Measurements from ENCODE around the gene NMNAT2. TPM values are rescaled to one million over a fixed set of nuclear protein-coding genes. Genes with fewer than 3 reads are reported as not detected.

Gene NMNAT2
- total RNA-seq, 1 donor from 2014 or later: 2.6 TPM

DNA sequence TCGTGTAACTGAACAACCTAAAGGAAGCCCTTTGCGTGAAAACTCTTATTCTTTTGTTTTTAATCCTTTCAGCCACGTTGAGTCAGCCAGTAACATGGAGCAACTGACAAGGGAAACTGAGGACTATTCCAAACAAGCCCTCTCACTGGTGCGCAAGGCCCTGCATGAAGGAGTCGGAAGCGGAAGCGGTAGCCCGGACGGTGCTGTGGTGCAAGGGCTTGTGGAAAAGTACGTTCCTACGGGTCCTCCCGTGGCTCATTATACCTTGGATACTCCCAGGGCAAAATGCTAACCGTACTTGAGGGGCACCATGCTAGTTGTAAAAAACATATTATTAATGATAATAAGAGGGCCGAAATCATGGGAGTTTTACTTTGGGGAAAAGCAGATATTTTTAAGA, 182.7 kb downstream of the NMNAT2 start:
- no peak for DNase-seq (ENCODE audit: low spot score)
- no peak for ATAC-seq
- intact Hi-C loops (cut with DNase I): loop anchor here (10.0 kb wide), 1 partner anchor 281 kb away; the partner anchor contains the start of gene SHCBP1L

DNA sequence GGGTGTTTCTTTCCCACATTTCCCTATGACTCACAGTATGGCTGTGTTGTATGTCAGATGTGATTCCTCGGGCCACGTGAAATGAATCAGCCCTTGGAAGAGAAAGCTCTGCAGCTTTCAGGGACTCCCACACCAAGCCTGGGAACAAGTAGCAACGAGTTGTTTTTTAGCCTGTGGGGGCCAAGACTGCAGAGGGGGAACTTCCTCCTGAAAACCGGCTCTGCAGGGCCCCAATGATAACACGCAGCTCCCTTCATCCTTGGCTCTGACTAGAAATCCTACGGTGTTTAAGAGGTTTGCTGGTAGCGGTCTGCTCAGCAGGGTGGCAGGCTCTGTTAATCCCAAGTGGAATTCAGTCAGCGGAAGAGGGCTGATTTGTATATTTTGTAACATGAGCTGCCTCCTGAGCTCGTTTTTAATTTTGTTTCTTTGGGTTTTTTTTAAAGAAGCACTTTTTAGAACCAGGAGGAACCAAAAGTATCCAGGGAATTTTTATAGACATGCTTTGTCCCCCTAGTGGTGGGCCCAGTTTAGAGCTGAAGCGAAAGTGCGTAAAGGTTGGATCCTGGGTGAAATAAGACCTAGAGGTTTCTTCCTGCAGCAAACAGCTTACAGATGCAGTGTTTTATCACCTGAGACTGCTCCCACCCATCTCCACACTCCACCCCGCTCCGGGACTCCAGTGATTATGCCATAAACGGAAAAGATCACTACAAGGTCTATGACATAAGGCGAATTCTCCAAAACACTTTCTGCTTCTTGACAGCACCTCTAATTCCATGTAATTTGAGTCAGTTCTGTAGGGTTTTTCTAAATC, 183.3 kb downstream of the NMNAT2 start:
- DNase-seq (ENCODE audit: low spot score) (peak; percentile 75), ATAC-seq (peak; percentile 93)
- intact Hi-C loops (cut with DNase I): loop anchor here (10.0 kb wide), 1 partner anchor 280 kb away; the partner anchor contains the start of gene SHCBP1L

DNA sequence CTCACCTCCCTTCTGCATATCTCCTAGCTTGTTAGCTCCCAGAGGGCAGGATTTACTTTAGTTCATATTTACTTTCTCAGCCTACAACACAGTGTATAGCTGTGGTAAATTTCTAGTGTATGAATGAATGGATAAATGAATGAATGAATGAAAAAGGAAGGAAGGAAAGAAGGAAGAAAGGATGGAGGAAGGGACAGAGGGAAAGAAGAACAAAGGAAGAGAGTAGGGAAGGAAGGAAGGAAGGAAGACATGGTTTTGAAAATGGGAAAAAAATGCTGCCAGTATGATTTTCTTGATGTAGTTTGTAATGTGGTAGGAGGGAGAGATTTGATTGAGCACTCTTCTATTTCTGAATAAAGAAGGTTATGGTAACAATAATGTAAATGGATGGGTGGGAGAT, 185.1 kb downstream of the NMNAT2 start:
- no peak for ATAC-seq
- intact Hi-C loops (cut with DNase I): loop anchor here (10.0 kb wide), 1 partner anchor 278 kb away; the partner anchor contains the start of gene SHCBP1L

GRCh38 chr1:183231545-183231944, 186.6 kb downstream of the NMNAT2 start:
- intact Hi-C loops (cut with DNase I): loop anchor here (10.0 kb wide), 1 partner anchor 277 kb away; the partner anchor contains the start of gene SHCBP1L
- DNase-seq (ENCODE audit: low spot score) (no peak), ATAC-seq (no peak)

More for the DNA sequence above, 185.1 kb downstream of the NMNAT2 start:
- DNase-seq (ENCODE audit: low spot score): no peak

- intact Hi-C loops (cut with DNase I): loop anchor here (10.0 kb wide), 1 partner anchor 276 kb away; the partner anchor contains the start of gene SHCBP1L
- ATAC-seq (no peak), DNase-seq (ENCODE audit: low spot score) (no peak)
These were observed 187.8 kb downstream of the NMNAT2 start for GRCh38 chr1:183230413-183230812.

- intact Hi-C loops (cut with DNase I): no loop called here
These were observed 189.6 kb downstream of the NMNAT2 start for GRCh38 chr1:183228347-183229220.

GRCh38 chr1:183227422-183228346, 190.5 kb downstream of the NMNAT2 start:
- DNase-seq (ENCODE audit: low spot score) (peak; percentile 64), ATAC-seq (peak; percentile 66)

More at GRCh38 chr1:183228347-183229220, 189.6 kb downstream of the NMNAT2 start:
- no peak for ATAC-seq
- DNase-seq (ENCODE audit: low spot score): no peak

GRCh38 chr1:183226963-183227362, 191.2 kb downstream of the NMNAT2 start:
- intact Hi-C loops (cut with DNase I): no loop called here
- no peak for ATAC-seq
- DNase-seq (ENCODE audit: low spot score): no peak

More at GRCh38 chr1:183227422-183228346, 190.5 kb downstream of the NMNAT2 start:
- intact Hi-C loops (cut with DNase I): no loop called here

GRCh38 chr1:183226361-183226760, 191.8 kb downstream of the NMNAT2 start:
- ATAC-seq (no peak), DNase-seq (ENCODE audit: low spot score) (no peak)
- intact Hi-C loops (cut with DNase I): no loop called here

DNA sequence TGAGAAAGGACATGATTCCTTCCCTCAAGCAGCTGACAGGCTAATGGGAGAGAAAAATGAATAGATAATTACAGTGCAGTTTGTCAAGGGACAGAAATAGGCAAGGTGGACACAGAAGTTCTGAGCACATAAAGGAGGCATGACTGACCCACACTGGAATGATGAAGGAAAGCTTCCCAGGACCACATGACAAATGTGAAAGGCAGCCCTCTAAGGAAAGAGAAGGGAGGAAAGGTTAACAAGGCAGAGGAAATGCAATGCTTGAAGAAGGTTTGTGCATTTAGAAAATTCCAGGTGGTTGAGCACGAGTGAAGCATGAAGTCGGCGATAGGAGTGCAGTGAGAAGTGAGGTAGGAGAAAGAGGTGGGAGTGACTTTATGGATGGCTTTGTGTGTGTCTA, 194.7 kb downstream of the NMNAT2 start:
- DNase-seq (ENCODE audit: low spot score) (no peak), ATAC-seq (no peak)
- intact Hi-C loops (cut with DNase I): no loop called here

DNA sequence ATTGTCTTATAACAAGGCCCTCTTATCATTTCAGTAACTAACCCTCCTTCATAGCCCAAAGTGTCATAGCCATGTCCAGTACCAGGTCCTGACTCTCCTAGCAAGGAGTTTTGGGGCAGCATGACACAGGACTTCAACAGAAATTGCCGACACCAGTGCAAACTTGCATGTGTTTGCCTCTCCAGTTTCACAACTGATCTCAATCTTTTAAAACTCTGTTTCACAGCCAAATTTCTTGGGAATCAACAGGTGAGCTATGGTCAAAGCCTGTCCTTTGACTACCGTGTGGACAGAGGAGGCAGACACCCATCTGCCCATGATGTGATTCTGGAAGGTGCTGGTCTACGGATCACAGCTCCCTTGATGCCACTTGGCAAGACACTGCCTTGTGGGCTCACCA, 195.3 kb downstream of the NMNAT2 start:
- no peak for ATAC-seq
- intact Hi-C loops (cut with DNase I): no loop called here
- no peak for DNase-seq (ENCODE audit: low spot score)

- ATAC-seq (no peak), DNase-seq (ENCODE audit: low spot score) (no peak)
- intact Hi-C loops (cut with DNase I): loop anchor here (5.0 kb wide), 1 partner anchor 1468 kb away; no protein-coding TSS in a partner anchor
These were observed 198.6 kb downstream of the NMNAT2 start for GRCh38 chr1:183219616-183220009.

- intact Hi-C loops (cut with DNase I): loop anchor here (5.0 kb wide), 1 partner anchor 1468 kb away; no protein-coding TSS in a partner anchor
- DNase-seq (ENCODE audit: low spot score) (no peak), ATAC-seq (peak; percentile 81)
These were observed 199.1 kb downstream of the NMNAT2 start for GRCh38 chr1:183218971-183219615.

- DNase-seq (ENCODE audit: low spot score) (no peak), ATAC-seq (peak; percentile 85)
- intact Hi-C loops (cut with DNase I): loop anchor here (5.0 kb wide), 1 partner anchor 1469 kb away; no protein-coding TSS in a partner anchor
These were observed 200.1 kb downstream of the NMNAT2 start for GRCh38 chr1:183218027-183218618.

DNA sequence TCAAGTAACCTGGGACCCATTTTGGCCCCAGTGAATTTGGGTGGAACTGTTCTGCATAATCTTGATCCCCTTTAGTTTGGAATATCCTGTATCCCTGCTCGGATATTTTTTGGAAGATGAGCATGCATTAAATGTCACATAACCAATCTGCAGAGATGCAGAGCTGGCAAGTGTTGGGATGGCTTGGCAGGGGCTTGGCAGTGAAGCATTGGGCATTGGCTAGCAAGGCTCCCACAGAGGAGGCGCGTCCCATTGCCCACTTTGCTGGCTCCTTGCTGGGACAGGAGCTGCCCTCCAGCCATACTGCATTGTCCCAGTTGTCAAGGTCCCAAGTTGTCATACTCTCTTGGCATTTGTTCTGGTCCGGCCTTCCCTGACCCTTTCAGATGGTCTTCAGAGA, 202.2 kb downstream of the NMNAT2 start:
- DNase-seq (ENCODE audit: low spot score) (no peak), ATAC-seq (no peak)
- intact Hi-C loops (cut with DNase I): loop anchor here (5.0 kb wide), 1 partner anchor 1471 kb away; no protein-coding TSS in a partner anchor

- intact Hi-C loops (cut with DNase I): loop anchor here (5.0 kb wide), 1 partner anchor 1472 kb away; no protein-coding TSS in a partner anchor
- DNase-seq (ENCODE audit: low spot score): no peak
- no peak for ATAC-seq
These were observed 203.0 kb downstream of the NMNAT2 start for GRCh38 chr1:183215076-183215720.

All from sciatic nerve (tissue), 2 donors.